Gastroesophageal sphincter (tissue), 4 donors: Measurements from ENCODE around the gene AHDC1. TPM values are rescaled to one million over a fixed set of nuclear protein-coding genes. Genes with fewer than 3 reads are reported as not detected.

Experiments used
- ATAC-seq: fragments of 150-250 bp; one replicate; pipeline ENCODE4 v1.9.1; 2016; ENCODE audit warnings: mild to moderate bottlenecking, moderate library complexity
- H3K27ac ChIP-seq, 4 donors: fragments of 200-600 bp; sonication (generic) in 3 of 4; 1 replicate in 3 of 4; 2 replicates in 1 of 4; pipeline ENCODE4 v1.5.1; 2016 to 2019
- H3K27me3 ChIP-seq: fragments of 200-600 bp; sonication (generic); one replicate; pipeline ENCODE4 v1.5.1; 2019
- H3K36me3 ChIP-seq, 2 donors: fragments of 200-600 bp; sonication (generic); one replicate each; pipeline ENCODE4 v1.5.1; 2019; ENCODE audit warnings: control low read depth in 1 of 2
- H3K4me1 ChIP-seq, 3 donors: fragments of 200-600 bp; sonication (generic); 1 replicate in 2 of 3; 2 replicates in 1 of 3; pipeline ENCODE4 v1.5.1; 2016 to 2019; ENCODE audit warnings: control low read depth in 2 of 3
- H3K4me3 ChIP-seq, 2 donors: fragments of 200-600 bp; sonication (generic); one replicate each; pipeline ENCODE4 v1.5.1; 2019; ENCODE audit warnings: mild to moderate bottlenecking in 1 of 2, moderate library complexity in 1 of 2
- H3K9me3 ChIP-seq, 3 donors: fragments of 200-600 bp; sonication (generic); one replicate each; pipeline ENCODE4 v1.5.1; 2017 to 2019; ENCODE audit warnings: control low read depth in 2 of 3
- CTCF ChIP-seq, 4 experiments: fragments of 200-600 bp in 2 of 4; fragments of 450-650 bp in 2 of 4; sonication (generic) in 1 of 4; IDR thresholded peaks; one replicate each; pipeline ENCODE4 v1.5.1; 2017 to 2019; ENCODE audit warnings: antibody characterized with exemption in 4 of 4, mild to moderate bottlenecking in 2 of 4, moderate library complexity in 2 of 4
- EP300 ChIP-seq: sonication (generic); formaldehyde crosslinking; IDR thresholded peaks from one replicate; pipeline ENCODE4 v1.6.1; 2017; ENCODE audit warnings: antibody characterized with exemption, mild to moderate bottlenecking
- POLR2A ChIP-seq, 2 donors: fragments of 450-650 bp; IDR thresholded peaks; one replicate each; pipeline ENCODE4 v1.6.1; 2017; ENCODE audit warnings: antibody characterized with exemption in 2 of 2, mild to moderate bottlenecking in 2 of 2, moderate library complexity in 1 of 2
- POLR2AphosphoS5 ChIP-seq: sonication (generic); formaldehyde crosslinking; IDR thresholded peaks from one replicate; pipeline ENCODE4 v1.6.1; 2017; ENCODE audit warnings: antibody characterized with exemption
- WGBS, 2 donors: methylation state at CpG; one replicate each; pipeline ENCODE4 v1.1.5; 2018; ENCODE audit warnings: low coverage in 1 of 2; 5-methylcytosine and 5-hydroxymethylcytosine counted together
- total RNA-seq, 4 donors: library from RNA; depleted of rRNA; stranded (reverse); fragments of >200 nt; gene quantifications; one replicate each; pipeline ENCODE4 v1.1.0, GENCODE V29; 2016

Gene AHDC1
- total RNA-seq, 4 donors from 2014 or later = 18.2 to 50.3 (median 27.7) TPM

GRCh38 chr1:27596986-27597385 is 7.0 kb downstream of the AHDC1 start:
- Histone ChIP-seq H3K4me3 (no peak overlapping the region), H3K27me3 (no peaks in the 10 kb centered on the region), H3K27ac (peak overlapping the region in 3 of 4 donors; percentile 89 to 95 (median 94)), H3K9me3 (no peaks in the 10 kb centered on the region), H3K36me3 (no peaks in the 10 kb centered on the region), H3K4me1 (peaks cover 15 to 100% (median 89%) of the 10 kb centered on the region in 3 donors)
- no peak for TF ChIP-seq POLR2A (IDR thresholded peaks at IDR 0.05)
- TF ChIP-seq EP300 = no peak
- TF ChIP-seq CTCF (IDR thresholded peaks at IDR 0.05) = no peak
- no peak for TF ChIP-seq POLR2AphosphoS5
- WGBS, 2 donors = 33 to 43% methylated on average over 2 of the region's 4 CpGs
- ATAC-seq = no peak

GRCh38 chr1:27596261-27596660 is 7.7 kb downstream of the AHDC1 start:
- no peak for ATAC-seq
- no peaks in the 10 kb centered on the region for H3K36me3 ChIP-seq
- WGBS, 2 donors = 12% methylated on average over 5 of the region's 9 CpGs; no CpG with 5 or more reads in 1 of the 2 donors
- peaks cover 16 to 100% (median 96%) of the 10 kb centered on the region in 3 donors for H3K4me1 ChIP-seq
- TF ChIP-seq POLR2AphosphoS5 (no peak), CTCF (IDR thresholded peaks at IDR 0.05) (no peak), POLR2A (IDR thresholded peaks at IDR 0.05) (no peak), EP300 (no peak)
- peak overlapping the region in 3 of 4 donors; percentile 88 to 94 (median 89) for H3K27ac ChIP-seq
- no peaks in the 10 kb centered on the region for H3K27me3 ChIP-seq
- no peak overlapping the region for H3K4me3 ChIP-seq
- H3K9me3 ChIP-seq = no peaks in the 10 kb centered on the region

- no peaks in the 10 kb centered on the region for H3K36me3 ChIP-seq
- no peaks in the 10 kb centered on the region for H3K9me3 ChIP-seq
- no peak overlapping the region for H3K4me3 ChIP-seq
- peak overlapping the region in 3 of 4 donors; percentile 88 to 94 (median 89) for H3K27ac ChIP-seq
- H3K4me1 ChIP-seq = peaks cover 21 to 100% (median 98%) of the 10 kb centered on the region in 3 donors
- no peaks in the 10 kb centered on the region for H3K27me3 ChIP-seq
- 57 to 66% methylated on average over 5 of the region's 5 CpGs for WGBS, 2 donors
- TF ChIP-seq POLR2A (IDR thresholded peaks at IDR 0.05) = no peak
- no peak for TF ChIP-seq EP300
- TF ChIP-seq CTCF (IDR thresholded peaks at IDR 0.05) = no peak
- no peak for TF ChIP-seq POLR2AphosphoS5
- no peak for ATAC-seq
Measured at GRCh38 chr1:27595597-27595996, 8.3 kb downstream of the AHDC1 start.

GRCh38 chr1:27594564-27595510 is 9.1 kb downstream of the AHDC1 start:
- no peak for ATAC-seq
- H3K36me3 ChIP-seq = no peaks in the 10 kb centered on the region
- no peaks in the 10 kb centered on the region for H3K9me3 ChIP-seq
- peaks cover 27 to 100% (median 98%) of the 10 kb centered on the region in 3 donors for H3K4me1 ChIP-seq
- 11 to 34% methylated on average over 7 to 9 of the region's 17 CpGs for WGBS, 2 donors
- H3K27ac ChIP-seq = peak overlapping the region in 3 of 4 donors; percentile 88 to 94 (median 89)
- H3K27me3 ChIP-seq = no peaks in the 10 kb centered on the region
- H3K4me3 ChIP-seq = peak overlapping the region in 1 of 2 donors; percentile 18
- TF ChIP-seq POLR2AphosphoS5 (no peak), EP300 (no peak), CTCF (IDR thresholded peaks at IDR 0.05) (no peak), POLR2A (IDR thresholded peaks at IDR 0.05) (no peak)
